HFF-Myc (cell line): ENCODE data around the gene USP22.
A peak's percentile ranks its signal among the peaks of the same experiment; 100 is the strongest.

Experiments used
- DNase-seq: peaks from one replicate; pipeline ENCODE4 v3.0.0-alpha.2; 2011; ENCODE audit warnings: low read depth; ENCODE audit errors: extremely low read depth
- H3K4me3 ChIP-seq: replicated peaks from 2 replicates; pipeline ENCODE4 v1.5.1; 2011; ENCODE audit warnings: low read depth, mild to moderate bottlenecking, control low read depth, low read length
- TF ChIP-seq, protein P1 (sequence below): IDR thresholded peaks from 2 replicates; pipeline ENCODE4 v1.5.1; 2012; ENCODE audit warnings: mild to moderate bottlenecking, low read depth, low read length, control low read depth; ENCODE audit errors: missing control alignments

USP22 gene

GRCh38 chr17:21021208-21021803 lies 21.5 kb downstream of the USP22 start:
- TF ChIP-seq, protein P1, sequence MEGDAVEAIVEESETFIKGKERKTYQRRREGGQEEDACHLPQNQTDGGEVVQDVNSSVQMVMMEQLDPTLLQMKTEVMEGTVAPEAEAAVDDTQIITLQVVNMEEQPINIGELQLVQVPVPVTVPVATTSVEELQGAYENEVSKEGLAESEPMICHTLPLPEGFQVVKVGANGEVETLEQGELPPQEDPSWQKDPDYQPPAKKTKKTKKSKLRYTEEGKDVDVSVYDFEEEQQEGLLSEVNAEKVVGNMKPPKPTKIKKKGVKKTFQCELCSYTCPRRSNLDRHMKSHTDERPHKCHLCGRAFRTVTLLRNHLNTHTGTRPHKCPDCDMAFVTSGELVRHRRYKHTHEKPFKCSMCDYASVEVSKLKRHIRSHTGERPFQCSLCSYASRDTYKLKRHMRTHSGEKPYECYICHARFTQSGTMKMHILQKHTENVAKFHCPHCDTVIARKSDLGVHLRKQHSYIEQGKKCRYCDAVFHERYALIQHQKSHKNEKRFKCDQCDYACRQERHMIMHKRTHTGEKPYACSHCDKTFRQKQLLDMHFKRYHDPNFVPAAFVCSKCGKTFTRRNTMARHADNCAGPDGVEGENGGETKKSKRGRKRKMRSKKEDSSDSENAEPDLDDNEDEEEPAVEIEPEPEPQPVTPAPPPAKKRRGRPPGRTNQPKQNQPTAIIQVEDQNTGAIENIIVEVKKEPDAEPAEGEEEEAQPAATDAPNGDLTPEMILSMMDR = no peak
- no peak for DNase-seq
- H3K4me3 ChIP-seq = no peak overlapping the region

GRCh38 chr17:21020622-21021021 lies 22.2 kb downstream of the USP22 start:
- TF ChIP-seq, protein P1 = no peak
- no peak for DNase-seq
- no peak overlapping the region for H3K4me3 ChIP-seq

DNA sequence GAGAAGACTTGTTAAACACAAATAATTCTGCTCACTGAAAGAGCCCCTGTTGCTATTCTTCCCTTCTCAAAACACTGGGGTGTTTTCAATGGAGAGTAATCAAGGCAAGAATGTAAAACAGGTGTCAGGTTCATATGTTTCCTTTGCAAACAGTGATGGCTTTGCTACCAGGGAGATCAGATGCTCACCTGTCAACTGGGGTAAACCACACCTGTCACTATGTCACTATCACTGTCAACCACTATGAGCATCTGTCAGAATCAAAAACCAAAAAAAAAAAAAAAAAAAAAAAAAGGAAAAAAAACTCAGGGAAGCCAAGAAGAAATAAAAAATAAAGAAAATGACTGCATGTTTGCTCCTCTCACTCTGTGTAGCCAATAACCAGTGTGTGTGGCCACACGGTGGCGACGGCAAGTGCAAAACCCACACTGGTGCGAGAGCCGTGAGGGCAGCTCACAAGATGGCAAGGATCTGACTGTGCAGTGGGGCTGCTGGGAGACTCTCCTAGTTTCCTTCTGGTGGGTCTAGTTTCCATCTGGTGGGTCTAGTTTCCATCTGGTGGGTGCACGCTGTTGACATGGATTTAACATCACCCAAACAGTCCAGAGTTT lies 22.7 kb downstream of the USP22 start:
- H3K4me3 ChIP-seq = no peak overlapping the region
- TF ChIP-seq, protein P1 = peak; percentile 35
- DNase-seq = no peak

DNA sequence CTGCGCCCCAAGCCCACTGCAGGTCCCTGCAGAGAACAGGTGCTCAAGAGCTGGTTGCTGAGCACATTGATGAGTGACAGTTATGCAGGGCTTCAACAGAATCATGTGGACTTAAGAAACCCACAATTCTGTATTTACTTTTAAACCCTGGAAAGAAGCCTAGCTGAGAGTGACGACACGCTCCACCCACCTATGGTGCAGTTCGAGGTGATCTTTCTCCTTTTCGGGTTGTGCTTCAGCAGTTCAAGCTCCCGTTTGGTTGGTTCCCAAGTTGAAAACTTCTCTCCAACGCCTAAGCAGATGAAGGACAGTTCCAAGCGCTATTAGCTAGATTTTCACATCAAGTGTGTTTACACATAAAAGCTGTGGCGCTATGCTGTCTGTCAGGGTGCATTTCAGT lies 23.9 kb downstream of the USP22 start:
- TF ChIP-seq, protein P1 = no peak
- H3K4me3 ChIP-seq = no peak overlapping the region
- DNase-seq = no peak

DNA sequence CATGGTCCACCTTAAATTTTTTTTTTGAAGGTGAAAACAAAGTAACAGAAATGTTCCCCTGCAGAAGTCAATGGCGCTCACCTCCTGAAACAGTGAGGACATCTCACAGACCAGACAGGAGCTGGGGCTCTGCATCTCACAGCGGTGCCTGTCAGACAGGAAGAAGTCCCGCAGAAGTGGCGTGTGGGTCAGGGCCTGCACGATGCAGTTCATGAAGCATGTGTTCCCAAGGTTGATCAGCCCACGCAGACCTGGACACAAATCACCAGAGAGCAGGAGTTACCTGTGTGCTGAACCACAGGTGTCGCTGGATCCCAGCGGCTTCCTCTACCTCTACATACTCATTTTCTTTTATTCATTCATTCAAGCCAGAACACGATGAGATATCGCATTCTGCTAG lies 24.9 kb downstream of the USP22 start:
- no peak overlapping the region for H3K4me3 ChIP-seq
- TF ChIP-seq, protein P1 = no peak
- no peak for DNase-seq

GRCh38 chr17:21017256-21017655 lies 25.6 kb downstream of the USP22 start:
- TF ChIP-seq, protein P1 = no peak
- no peak overlapping the region for H3K4me3 ChIP-seq
- no peak for DNase-seq
